Mesendoderm (in vitro differentiated cells): Measurements from ENCODE around the gene DIMT1. TPM values are rescaled to one million over a fixed set of nuclear protein-coding genes. Genes with fewer than 3 reads are reported as not detected.
A peak's percentile ranks its signal among the peaks of the same experiment; 100 is the strongest.

Source experiments
- DNase-seq: peaks from one replicate; pipeline ENCODE4 v3.0.0; 2013
- H2AK5ac ChIP-seq: 2 replicates; pipeline ENCODE4 v1.6.1; 2013; ENCODE audit warnings: low read length, inconsistent platforms
- H2BK120ac ChIP-seq: 2 replicates; pipeline ENCODE4 v1.6.1; 2013; ENCODE audit warnings: low read depth, mild to moderate bottlenecking, low read length, moderate library complexity, mixed read lengths
- H2BK15ac ChIP-seq: replicated peaks from 2 replicates; pipeline ENCODE4 v1.6.1; 2013; ENCODE audit warnings: low read depth, mild to moderate bottlenecking, moderate library complexity
- H2BK5ac ChIP-seq: 2 replicates; pipeline ENCODE4 v1.6.1; 2013; ENCODE audit warnings: low read length, inconsistent platforms
- H3K18ac ChIP-seq: 2 replicates; pipeline ENCODE4 v1.6.1; 2013; ENCODE audit warnings: mild to moderate bottlenecking, low read length, mixed read lengths
- H3K23ac ChIP-seq: one replicate; pipeline ENCODE4 v1.6.1; 2013; ENCODE audit warnings: low read length
- H3K27ac ChIP-seq: 2 replicates; pipeline ENCODE4 v1.5.1; 2013; ENCODE audit warnings: low read depth, mild to moderate bottlenecking, inconsistent platforms, low read length, moderate library complexity
- H3K27me3 ChIP-seq: 2 replicates; pipeline ENCODE4 v1.6.1; 2013; ENCODE audit warnings: low read length, control low read depth, mild to moderate bottlenecking, inconsistent platforms; ENCODE audit not compliant: insufficient read depth, poor library complexity
- H3K36me3 ChIP-seq: 2 replicates; pipeline ENCODE4 v1.6.1; 2013; ENCODE audit warnings: low read length, inconsistent platforms; ENCODE audit not compliant: control insufficient read depth, insufficient read depth
- H3K4ac ChIP-seq: one replicate; pipeline ENCODE4 v1.6.1; 2013; ENCODE audit warnings: low read depth, mild to moderate bottlenecking, low read length, moderate library complexity
- H3K4me1 ChIP-seq: 2 replicates; pipeline ENCODE4 v1.6.1; 2013; ENCODE audit warnings: low read depth, low read length, inconsistent platforms; ENCODE audit not compliant: control insufficient read depth
- H3K4me2 ChIP-seq: 2 replicates; pipeline ENCODE4 v1.6.1; 2013; ENCODE audit warnings: low read length
- H3K4me3 ChIP-seq: 2 replicates; pipeline ENCODE4 v1.5.1; 2013; ENCODE audit warnings: mild to moderate bottlenecking, low read length
- H3K56ac ChIP-seq: one replicate; pipeline ENCODE4 v1.6.1; 2013; ENCODE audit warnings: low read length
- H3K79me1 ChIP-seq: 2 replicates; pipeline ENCODE4 v1.6.1; 2013; ENCODE audit warnings: low read length, inconsistent platforms
- H3K79me2 ChIP-seq: 2 replicates; pipeline ENCODE4 v1.6.1; 2013; ENCODE audit warnings: mild to moderate bottlenecking, low read length; ENCODE audit not compliant: control insufficient read depth, insufficient read depth
- H3K9ac ChIP-seq: 2 replicates; pipeline ENCODE4 v1.6.1; 2013; ENCODE audit warnings: low read length, inconsistent platforms
- H4K5ac ChIP-seq: one replicate; pipeline ENCODE4 v1.6.1; 2013; ENCODE audit warnings: low read length
- H4K8ac ChIP-seq: one replicate; pipeline ENCODE4 v1.6.1; 2013; ENCODE audit warnings: low read depth, mild to moderate bottlenecking, control low read depth, low read length, moderate library complexity
- WGBS: extraction: QIAGEN DNeasy Blood & Tissue Kit; methylation state at CpG from one replicate; pipeline ENCODE4 v1.1.7; 2013; ENCODE audit warnings: low lambda C conversion rate, missing lambda C conversion rate; ENCODE audit not compliant: insufficient coverage; ENCODE audit errors: extremely low coverage; 5-methylcytosine and 5-hydroxymethylcytosine counted together
- polyA plus RNA-seq, 2 experiments: library from polyadenylated mRNA; stranded (reverse); fragments of 200-250 nt; gene quantifications; one replicate each; pipeline ENCODE4 v1.2.3, GENCODE V29; 2013

Gene DIMT1
- polyA plus RNA-seq (2013, experiment 1 of 2) = 45.3 TPM
- 44.5 TPM for polyA plus RNA-seq (2013, experiment 2 of 2)

DNA sequence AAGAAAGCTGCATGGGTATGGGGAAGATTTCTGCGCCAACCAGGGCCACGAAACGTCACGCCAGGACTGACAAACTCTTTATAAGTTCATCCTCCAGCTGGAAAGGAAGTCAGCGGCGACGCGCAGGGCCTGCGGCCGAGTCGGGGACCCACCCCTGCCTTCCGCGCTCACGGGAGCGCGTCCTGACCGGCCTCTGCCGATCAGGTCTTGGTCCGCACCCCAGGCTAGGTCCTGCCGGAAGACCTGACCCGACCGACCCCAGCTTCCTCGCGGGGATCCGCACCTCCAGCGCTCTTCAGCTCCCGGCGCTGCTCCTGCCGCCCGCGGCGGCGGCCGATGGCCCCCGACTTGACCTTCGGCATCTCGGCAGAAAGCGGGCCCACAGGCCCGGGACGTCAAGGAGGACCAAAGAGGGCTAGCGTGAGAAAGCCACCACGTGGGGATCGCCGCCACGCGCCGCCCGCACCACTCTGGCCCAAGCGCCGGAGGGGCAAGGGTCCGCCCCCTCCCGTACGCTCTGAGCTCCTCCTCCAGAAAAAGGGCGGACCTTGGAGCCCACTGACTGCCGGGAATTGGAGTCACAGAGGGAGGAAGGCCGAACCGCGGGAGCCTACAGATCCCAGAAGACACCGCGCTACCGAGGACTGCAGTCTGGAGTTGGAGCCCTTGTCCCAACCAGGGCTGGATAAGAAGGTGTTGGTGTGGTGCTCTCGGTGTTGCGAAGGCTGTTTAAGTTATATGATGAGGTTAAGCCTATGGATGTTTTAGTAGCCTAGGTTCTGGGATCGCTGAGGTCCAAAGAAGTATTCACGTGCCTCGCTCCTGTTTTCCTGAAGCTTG lies at the start of gene DIMT1:
Gene DIMT1, minus strand, starts transcription at position 495 of the 840 bp plus-strand sequence. Its CDS starts 133 bp downstream, at position 362.
- H2BK15ac ChIP-seq = no peak within 1 kb of the TSS
- peak within 1 kb of the TSS; percentile 89 for H3K4me3 ChIP-seq
- peaks cover 5% of the 10 kb centered on the region for H3K79me1 ChIP-seq
- H3K4ac ChIP-seq = peak within 1 kb of the TSS; percentile 20
- H3K18ac ChIP-seq = peak within 1 kb of the TSS; percentile 35
- peak within 1 kb of the TSS; percentile 60 for H3K4me2 ChIP-seq
- peak within 1 kb of the TSS; percentile 93 for H3K56ac ChIP-seq
- H4K8ac ChIP-seq = peak within 1 kb of the TSS; percentile 96
- H2AK5ac ChIP-seq = no peak within 1 kb of the TSS
- H3K9ac ChIP-seq = peak within 1 kb of the TSS; percentile 91
- WGBS = no CpG with 5 or more reads among the region's 66 CpGs
- H3K27ac ChIP-seq = peak within 1 kb of the TSS; percentile 96
- peak within 1 kb of the TSS; percentile 30 for H3K23ac ChIP-seq
- no peaks in the 10 kb centered on the region for H3K4me1 ChIP-seq
- peak within 1 kb of the TSS; percentile 5 for H4K5ac ChIP-seq
- H2BK5ac ChIP-seq = peak within 1 kb of the TSS; percentile 36
- no peak within 1 kb of the TSS for H2BK120ac ChIP-seq
- H3K79me2 ChIP-seq = peaks cover 3% of the 10 kb centered on the region
- no peaks in the 10 kb centered on the region for H3K27me3 ChIP-seq
- peak; percentile 99 for DNase-seq
- H3K36me3 ChIP-seq = no peaks in the 10 kb centered on the region

- H3K9ac ChIP-seq = no peak overlapping the region
- H3K36me3 ChIP-seq = no peaks in the 10 kb centered on the region
- no peak overlapping the region for H2BK15ac ChIP-seq
- DNase-seq = no peak
- no peaks in the 10 kb centered on the region for H3K79me2 ChIP-seq
- WGBS = no CpG with 5 or more reads among the region's 2 CpGs
- H3K4me3 ChIP-seq = no peak overlapping the region
- no peak overlapping the region for H4K8ac ChIP-seq
- H2BK5ac ChIP-seq = no peak overlapping the region
- no peak overlapping the region for H4K5ac ChIP-seq
- H2AK5ac ChIP-seq = no peak overlapping the region
- H3K27me3 ChIP-seq = no peaks in the 10 kb centered on the region
- no peak overlapping the region for H3K27ac ChIP-seq
- no peaks in the 10 kb centered on the region for H3K4me1 ChIP-seq
- no peak overlapping the region for H2BK120ac ChIP-seq
- no peak overlapping the region for H3K18ac ChIP-seq
- H3K56ac ChIP-seq = no peak overlapping the region
- H3K4me2 ChIP-seq = no peak overlapping the region
- H3K23ac ChIP-seq = no peak overlapping the region
- peaks cover 2% of the 10 kb centered on the region for H3K79me1 ChIP-seq
- H3K4ac ChIP-seq = no peak overlapping the region
Measured at GRCh38 chr5:62450259-62450658, 46.6 kb upstream of the DIMT1 start.

- Histone ChIP-seq H4K5ac (no peak overlapping the region), H3K27ac (no peak overlapping the region), H2BK120ac (no peak overlapping the region), H3K9ac (no peak overlapping the region), H2AK5ac (no peak overlapping the region), H3K27me3 (no peaks in the 10 kb centered on the region), H3K79me2 (no peaks in the 10 kb centered on the region), H3K4me2 (no peak overlapping the region), H3K4me1 (no peaks in the 10 kb centered on the region), H3K4me3 (no peak overlapping the region), H3K4ac (no peak overlapping the region), H3K36me3 (no peaks in the 10 kb centered on the region), H4K8ac (no peak overlapping the region), H2BK5ac (no peak overlapping the region), H3K23ac (no peak overlapping the region), H3K18ac (no peak overlapping the region), H3K56ac (no peak overlapping the region), H2BK15ac (no peak overlapping the region), H3K79me1 (peaks cover 2% of the 10 kb centered on the region)
- no CpG with 5 or more reads among the region's 5 CpGs for whole genome bisulfite sequencing
- DNase-seq = no peak
Measured at GRCh38 chr5:62448528-62448927, 44.8 kb upstream of the DIMT1 start.

DNA sequence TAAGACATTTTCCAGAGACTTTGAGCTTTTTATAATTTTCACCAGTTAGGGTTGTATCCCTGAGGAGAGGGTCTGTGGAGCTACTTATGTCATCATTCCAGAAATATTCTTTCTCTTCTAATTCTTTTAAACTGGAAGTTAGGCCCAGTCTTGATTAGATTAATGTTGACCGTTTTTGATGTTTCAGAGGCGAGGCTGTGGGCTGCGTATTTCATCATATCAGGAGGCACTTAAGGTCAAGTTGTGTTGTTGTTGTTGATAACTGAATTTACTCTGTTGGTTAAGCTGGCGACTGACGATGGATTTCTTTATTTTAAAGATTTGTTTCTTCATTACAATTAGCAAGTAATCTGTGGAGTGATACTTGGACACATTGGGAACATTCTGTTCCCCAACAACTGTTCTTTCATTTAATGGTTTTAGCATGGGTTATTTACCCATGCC lies 28.9 kb upstream of the DIMT1 start:
- H4K5ac ChIP-seq = no peak overlapping the region
- no peak overlapping the region for H3K4me3 ChIP-seq
- no peak overlapping the region for H3K27ac ChIP-seq
- peaks cover 38% of the 10 kb centered on the region for H3K79me2 ChIP-seq
- H2BK5ac ChIP-seq = no peak overlapping the region
- no peak overlapping the region for H2BK120ac ChIP-seq
- no peak overlapping the region for H3K9ac ChIP-seq
- no peak overlapping the region for H3K4ac ChIP-seq
- WGBS = no CpG with 5 or more reads among the region's 5 CpGs
- no peaks in the 10 kb centered on the region for H3K4me1 ChIP-seq
- no peak overlapping the region for H3K18ac ChIP-seq
- H3K27me3 ChIP-seq = no peaks in the 10 kb centered on the region
- H3K56ac ChIP-seq = no peak overlapping the region
- no peak for DNase-seq
- no peak overlapping the region for H3K4me2 ChIP-seq
- H2BK15ac ChIP-seq = no peak overlapping the region
- H3K79me1 ChIP-seq = peaks cover 10% of the 10 kb centered on the region
- no peak overlapping the region for H3K23ac ChIP-seq
- H4K8ac ChIP-seq = no peak overlapping the region
- no peak overlapping the region for H2AK5ac ChIP-seq
- H3K36me3 ChIP-seq = no peaks in the 10 kb centered on the region

DNA sequence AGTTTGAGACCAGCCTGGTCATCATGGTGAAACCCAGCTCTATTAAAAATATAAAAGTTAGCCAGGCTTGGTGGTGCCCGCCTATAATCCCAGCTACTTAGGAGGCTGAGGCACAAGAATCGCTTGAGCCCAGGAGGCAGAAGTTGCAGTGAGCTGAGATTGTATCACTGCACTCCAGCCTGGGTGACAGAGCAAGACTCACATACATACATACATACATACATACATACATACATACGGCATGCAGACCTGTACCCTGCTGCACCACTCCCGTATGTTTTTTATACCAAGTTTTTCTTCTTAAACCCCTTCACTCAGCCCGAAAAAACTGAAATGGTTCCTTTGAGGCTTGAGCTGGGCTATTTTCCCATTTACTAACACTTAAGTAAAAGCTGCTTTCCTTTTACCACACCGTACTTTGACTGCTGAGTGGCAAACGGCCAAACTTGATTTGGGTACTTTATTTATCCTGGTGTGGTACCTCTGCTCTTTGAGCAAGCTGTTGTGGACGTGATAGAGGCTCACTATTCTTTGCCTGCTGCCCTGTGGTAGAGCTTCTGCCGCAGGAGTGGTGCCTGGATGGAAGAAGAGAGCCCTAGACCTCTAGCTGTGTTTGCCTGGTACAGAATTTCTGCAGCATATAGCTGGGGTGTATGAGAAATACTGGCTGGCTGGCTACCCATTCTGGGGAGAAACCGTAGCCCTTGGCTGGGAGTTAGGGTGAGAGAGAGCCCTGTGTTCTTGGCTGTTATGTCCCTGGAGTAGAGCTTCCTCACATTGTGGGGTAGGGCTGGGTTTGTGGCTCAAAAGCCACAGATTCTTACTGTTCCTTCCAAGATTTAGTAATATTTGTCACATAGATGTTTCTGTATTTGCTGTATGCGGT lies 28.3 kb upstream of the DIMT1 start:
- no peak overlapping the region for H4K5ac ChIP-seq
- no peak overlapping the region for H3K56ac ChIP-seq
- no peaks in the 10 kb centered on the region for H3K4me1 ChIP-seq
- H3K4me3 ChIP-seq = no peak overlapping the region
- no peak overlapping the region for H3K18ac ChIP-seq
- no peak overlapping the region for H4K8ac ChIP-seq
- H2AK5ac ChIP-seq = no peak overlapping the region
- peaks cover 44% of the 10 kb centered on the region for H3K79me2 ChIP-seq
- no peak overlapping the region for H3K23ac ChIP-seq
- H3K27me3 ChIP-seq = no peaks in the 10 kb centered on the region
- H3K9ac ChIP-seq = no peak overlapping the region
- DNase-seq = no peak
- no CpG with 5 or more reads among the region's 11 CpGs for WGBS
- no peak overlapping the region for H3K4me2 ChIP-seq
- no peak overlapping the region for H2BK5ac ChIP-seq
- H3K27ac ChIP-seq = no peak overlapping the region
- peaks cover 8% of the 10 kb centered on the region for H3K79me1 ChIP-seq
- H3K36me3 ChIP-seq = no peaks in the 10 kb centered on the region
- no peak overlapping the region for H2BK15ac ChIP-seq
- H2BK120ac ChIP-seq = no peak overlapping the region
- H3K4ac ChIP-seq = no peak overlapping the region
